Keratinocyte (primary cell): Measurements from ENCODE around the gene DCTN5.

Experiments
- CTCF ChIP-seq, 3 experiments: IDR thresholded peaks in 1 of 3; conservative IDR thresholded peaks in 1 of 3; optimal IDR thresholded peaks in 1 of 3; 2 replicates in 2 of 3; 3 replicates in 1 of 3; pipeline versions ENCODE3 to v1.5.1; 2011; ENCODE audit warnings: low read length in 3 of 3, mild to moderate bottlenecking in 3 of 3, moderate library complexity in 2 of 3, control low read depth in 1 of 3, inconsistent platforms in 1 of 3; ENCODE audit not compliant: insufficient read depth in 2 of 3; ENCODE audit errors: extremely low read depth in 1 of 3
- EZH2 ChIP-seq: IDR thresholded peaks from one replicate; pipeline ENCODE4 v1.6.1; 2012; ENCODE audit warnings: inconsistent platforms, mild to moderate bottlenecking, low read length, moderate library complexity

DNA sequence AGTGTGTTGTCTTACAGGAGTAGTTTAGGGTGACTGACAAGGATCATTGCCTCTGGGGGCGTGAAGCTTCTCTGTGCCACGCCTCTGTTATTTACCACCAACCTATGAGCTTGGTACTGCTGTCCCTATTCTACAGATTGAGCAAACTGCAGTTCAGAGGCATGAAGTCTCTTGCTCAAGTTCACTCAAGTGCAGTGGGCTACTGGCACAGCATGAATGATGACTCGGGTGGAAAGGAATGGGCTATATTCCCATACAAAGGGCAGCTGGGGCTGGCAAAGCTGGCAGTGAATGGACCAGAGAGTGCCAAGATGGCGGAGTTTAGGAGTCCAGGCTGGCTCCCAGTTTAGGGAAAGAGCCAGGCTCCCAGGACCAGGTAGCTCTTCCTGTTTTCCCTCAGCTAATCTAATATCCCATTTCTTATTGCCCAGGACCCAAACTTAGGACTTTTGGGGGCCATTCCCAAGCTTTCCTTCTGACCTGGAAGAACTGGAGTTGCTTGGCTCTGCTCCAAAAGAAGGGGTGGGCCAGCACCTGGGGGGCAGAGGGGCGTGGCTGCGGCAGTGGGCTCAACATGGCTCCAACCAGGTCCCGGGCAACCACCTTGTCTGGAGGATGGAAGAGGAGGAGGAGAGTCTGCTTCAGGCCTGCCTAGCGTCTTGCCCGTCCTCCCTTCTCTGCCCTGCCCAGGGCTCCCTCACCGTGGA lies 50.4 kb downstream of the DCTN5 start:
- no peak for TF ChIP-seq CTCF (optimal IDR thresholded peaks at IDR 0.05 in 1 of 3, IDR thresholded peaks at IDR 0.05 in 1 of 3, conservative IDR thresholded peaks at IDR 0.05 in 1 of 3; ENCODE audit: extremely low read depth in 1 of 3, insufficient read depth in 2 of 3, low read length in 3 of 3)
- TF ChIP-seq EZH2, result no peak
